A549 (cell line): Measurements from ENCODE around the gene ANGPT4.

ENCODE experiments used
- EP300 ChIP-seq, 2 experiments: fragments of >200 bp; sonication (Bioruptor Twin); formaldehyde crosslinking; IDR thresholded peaks; 2 replicates in 1 of 2; 3 replicates in 1 of 2; pipeline ENCODE4 v1.6.1; 2016 to 2017
- POLR2A ChIP-seq: IDR thresholded peaks from 2 replicates; pipeline ENCODE4 v1.6.1; 2012; ENCODE audit warnings: mild to moderate bottlenecking, low read length
- RAD21 ChIP-seq, 2 experiments: fragments of >200 bp in 1 of 2; sonication (Bioruptor Twin) in 1 of 2; formaldehyde crosslinking in 1 of 2; IDR thresholded peaks in 1 of 2; conservative IDR thresholded peaks in 1 of 2; 2 replicates in 1 of 2; 3 replicates in 1 of 2; pipeline ENCODE4 v1.6.1; 2012 to 2018; ENCODE audit warnings: inconsistent platforms in 1 of 2
- SMC3 ChIP-seq: fragments of >200 bp; sonication (Bioruptor Twin); formaldehyde crosslinking; IDR thresholded peaks from 3 replicates; pipeline ENCODE4 v1.6.1; 2018; ENCODE audit warnings: inconsistent platforms
- TF ChIP-seq, protein P1 (sequence below): fragments of >200 bp; sonication (Bioruptor Twin); formaldehyde crosslinking; IDR thresholded peaks from 3 replicates; pipeline ENCODE4 v1.5.1; 2016

DNA sequence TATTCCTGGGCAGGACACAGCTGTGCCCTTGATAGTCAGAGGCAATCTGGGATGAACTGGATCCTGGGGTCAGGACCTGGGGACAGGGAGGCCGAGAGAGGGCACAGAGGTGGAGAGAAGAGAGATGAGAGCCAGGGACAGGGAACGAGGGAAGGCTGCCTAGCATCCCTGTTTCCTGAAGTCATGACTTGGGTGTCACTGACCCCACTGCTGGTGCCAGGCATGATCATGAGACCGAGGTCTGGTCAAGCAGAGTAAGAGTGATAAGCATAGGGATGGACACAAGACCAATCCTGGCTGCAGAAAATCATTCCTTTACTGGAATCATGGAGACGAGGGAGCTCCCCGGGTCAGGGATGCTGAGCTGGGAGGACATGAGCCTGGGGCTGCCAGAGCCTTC lies 46.5 kb downstream of the ANGPT4 start:
- TF ChIP-seq SMC3 (no peak), POLR2A (no peak), EP300 (IDR thresholded peaks at IDR 0.05) (no peak), RAD21 (conservative IDR thresholded peaks at IDR 0.05 in 1 of 2, IDR thresholded peaks at IDR 0.05 in 1 of 2) (no peak)
- TF ChIP-seq, protein P1, sequence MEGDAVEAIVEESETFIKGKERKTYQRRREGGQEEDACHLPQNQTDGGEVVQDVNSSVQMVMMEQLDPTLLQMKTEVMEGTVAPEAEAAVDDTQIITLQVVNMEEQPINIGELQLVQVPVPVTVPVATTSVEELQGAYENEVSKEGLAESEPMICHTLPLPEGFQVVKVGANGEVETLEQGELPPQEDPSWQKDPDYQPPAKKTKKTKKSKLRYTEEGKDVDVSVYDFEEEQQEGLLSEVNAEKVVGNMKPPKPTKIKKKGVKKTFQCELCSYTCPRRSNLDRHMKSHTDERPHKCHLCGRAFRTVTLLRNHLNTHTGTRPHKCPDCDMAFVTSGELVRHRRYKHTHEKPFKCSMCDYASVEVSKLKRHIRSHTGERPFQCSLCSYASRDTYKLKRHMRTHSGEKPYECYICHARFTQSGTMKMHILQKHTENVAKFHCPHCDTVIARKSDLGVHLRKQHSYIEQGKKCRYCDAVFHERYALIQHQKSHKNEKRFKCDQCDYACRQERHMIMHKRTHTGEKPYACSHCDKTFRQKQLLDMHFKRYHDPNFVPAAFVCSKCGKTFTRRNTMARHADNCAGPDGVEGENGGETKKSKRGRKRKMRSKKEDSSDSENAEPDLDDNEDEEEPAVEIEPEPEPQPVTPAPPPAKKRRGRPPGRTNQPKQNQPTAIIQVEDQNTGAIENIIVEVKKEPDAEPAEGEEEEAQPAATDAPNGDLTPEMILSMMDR = no peak
